Measurements from ENCODE around the gene CCSER2. TPM values are rescaled to one million over a fixed set of nuclear protein-coding genes. Genes with fewer than 3 reads are reported as not detected.
A peak's percentile ranks its signal among the peaks of the same experiment; 100 is the strongest.
"Not testable (repeated sequence)": the region's sequence is repeated elsewhere in the genome, so short reads cannot be mapped to it uniquely, and the experiment has no call there.

Gene CCSER2
- polyA plus RNA-seq, 3 donors from 2014 or later = 81.3 to 118 (median 103) TPM

DNA sequence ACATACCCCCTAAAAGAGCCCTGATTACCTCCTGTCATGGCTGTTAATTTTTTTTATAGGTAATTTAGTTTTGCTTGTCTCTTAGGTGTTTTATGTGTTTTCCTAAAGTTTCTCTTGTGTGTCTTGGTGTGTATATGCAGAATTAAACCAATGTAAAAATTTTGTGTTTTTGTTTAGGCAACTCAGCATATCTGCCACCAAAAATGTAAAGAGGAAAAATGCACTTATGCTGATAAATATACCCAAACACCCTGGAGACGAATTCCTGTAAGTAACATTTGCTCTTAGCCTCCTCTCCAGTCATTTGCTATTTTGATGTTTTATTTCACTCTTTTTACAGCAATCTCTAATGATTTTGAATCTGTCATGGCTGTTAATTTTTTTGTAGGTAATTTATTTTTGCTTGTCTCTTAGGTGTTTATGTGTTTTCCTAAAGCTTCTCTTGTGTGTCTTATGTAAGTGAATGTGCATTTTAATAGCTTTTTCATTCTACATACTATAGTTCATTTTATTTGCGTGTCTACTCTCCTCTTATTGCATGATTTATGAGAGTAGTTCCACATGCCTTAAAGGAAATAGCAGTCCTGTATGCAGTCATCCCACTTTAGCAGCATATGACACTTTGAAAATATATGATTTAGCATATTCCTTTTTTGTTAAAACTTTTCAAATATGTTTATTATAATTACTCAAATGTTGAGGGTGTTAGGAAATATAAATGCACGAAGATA lies 149.2 kb downstream of the CCSER2 start:
- Mint-ChIP-seq H3K27ac (no peak overlapping the region), H3K36me3 (peaks cover 4 to 13% (median 7%) of the 10 kb centered on the region in 3 donors), H3K4me1 (peaks cover 0 to 7% of the 10 kb centered on the region in 2 donors), H3K9me3 (no peaks in the 10 kb centered on the region), H3K27me3 (ENCODE audit: low read depth in 3 of 3) (no peaks in the 10 kb centered on the region), H3K4me3 (no peak overlapping the region)
- DNase-seq = no peak

DNA sequence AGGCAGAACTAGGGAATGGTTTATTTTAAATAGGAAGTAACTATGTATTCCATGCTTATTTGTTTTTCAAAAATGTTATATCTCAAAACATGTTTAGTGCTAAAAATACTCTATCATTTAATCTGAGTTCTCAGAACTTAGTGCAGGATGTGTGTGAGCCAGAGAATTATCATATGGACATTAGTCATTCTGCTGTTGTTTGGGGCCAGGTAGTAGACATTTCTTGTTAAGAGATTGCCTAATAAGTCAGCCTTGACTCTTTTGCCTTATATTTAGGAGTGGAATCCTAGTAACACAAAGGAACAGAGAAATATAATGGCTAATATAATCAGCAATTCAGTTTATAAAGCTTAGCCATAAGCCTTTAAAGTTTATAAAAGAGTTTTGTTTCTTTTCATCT lies 149.8 kb downstream of the CCSER2 start:
- DNase-seq = no peak
- H3K9me3 Mint-ChIP-seq = no peaks in the 10 kb centered on the region
- H3K36me3 Mint-ChIP-seq = peaks cover 4 to 13% (median 7%) of the 10 kb centered on the region in 3 donors
- peaks cover 0 to 7% of the 10 kb centered on the region in 2 donors for H3K4me1 Mint-ChIP-seq
- H3K27ac Mint-ChIP-seq = no peak overlapping the region
- H3K27me3 Mint-ChIP-seq (ENCODE audit: low read depth in 3 of 3) = no peaks in the 10 kb centered on the region
- H3K4me3 Mint-ChIP-seq = no peak overlapping the region

DNA sequence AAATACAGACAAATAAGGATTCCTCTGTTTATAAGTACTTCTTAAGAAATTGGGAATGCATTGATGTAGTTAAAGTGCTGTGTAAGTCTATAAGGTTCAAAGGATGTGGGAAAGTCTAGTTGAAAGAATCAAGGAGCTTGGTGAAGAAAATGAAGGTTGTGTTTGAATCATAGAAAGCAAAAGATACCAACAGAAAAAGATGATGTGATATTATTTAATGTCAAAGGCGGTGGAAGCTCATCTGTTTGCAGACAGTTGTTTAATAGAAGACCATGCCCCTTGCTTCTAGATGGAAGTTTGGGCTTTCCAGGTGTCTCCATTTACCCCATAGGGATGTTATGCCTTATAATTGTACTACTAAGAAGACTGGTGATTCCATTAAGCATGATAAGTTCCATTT lies 150.3 kb downstream of the CCSER2 start:
- H3K4me1 Mint-ChIP-seq = peaks cover 0 to 7% of the 10 kb centered on the region in 2 donors
- peaks cover 4 to 13% (median 7%) of the 10 kb centered on the region in 3 donors for H3K36me3 Mint-ChIP-seq
- no peak overlapping the region for H3K27ac Mint-ChIP-seq
- DNase-seq = no peak
- H3K27me3 Mint-ChIP-seq (ENCODE audit: low read depth in 3 of 3) = no peaks in the 10 kb centered on the region
- H3K9me3 Mint-ChIP-seq = no peaks in the 10 kb centered on the region
- H3K4me3 Mint-ChIP-seq = no peak overlapping the region

DNA sequence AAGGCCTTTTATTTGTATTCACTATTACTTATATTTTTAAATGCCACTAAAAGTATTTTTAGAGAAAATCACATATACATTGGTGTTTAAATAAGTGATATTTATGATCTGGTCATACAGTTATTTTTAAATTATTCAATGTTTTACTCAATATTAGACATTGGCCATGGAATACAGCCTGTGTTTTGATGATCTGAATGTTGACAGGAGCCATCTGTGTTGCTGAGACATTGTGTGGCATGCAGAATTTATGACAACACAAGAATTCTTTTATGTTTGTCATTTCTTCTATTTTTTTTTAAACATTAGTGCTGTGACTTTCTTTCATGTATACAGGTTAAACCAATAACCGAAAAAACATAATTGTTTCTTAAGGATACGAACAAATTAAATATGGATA lies 156.2 kb downstream of the CCSER2 start:
- Mint-ChIP-seq H3K4me1 (peaks cover 24 to 34% of the 10 kb centered on the region in 2 donors), H3K9me3 (no peaks in the 10 kb centered on the region), H3K27ac (no peak overlapping the region), H3K27me3 (ENCODE audit: low read depth in 3 of 3) (peaks cover 0 to 3% (median 2%) of the 10 kb centered on the region in 3 donors), H3K36me3 (peaks cover 6 to 26% (median 14%) of the 10 kb centered on the region in 3 donors), H3K4me3 (no peak overlapping the region)
- no peak for DNase-seq

DNA sequence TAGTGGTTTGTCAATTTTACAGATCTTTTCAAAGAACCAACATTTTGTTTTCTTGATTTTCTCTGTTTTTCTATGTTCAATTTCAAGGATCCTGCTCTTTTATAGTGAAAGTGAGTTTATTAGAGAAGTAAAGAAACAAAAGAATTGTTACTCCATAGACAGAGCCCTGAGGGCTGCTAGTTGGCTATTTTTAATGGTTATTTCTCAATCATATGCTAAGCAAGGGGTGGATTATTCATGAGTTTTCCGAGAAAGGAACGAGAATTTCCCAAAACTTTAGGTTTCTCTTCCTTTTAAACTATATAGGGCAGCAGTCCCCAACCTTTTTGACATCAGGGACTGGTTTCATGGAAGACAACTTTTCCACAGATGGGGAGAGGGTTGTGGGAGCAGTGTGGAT lies 165.0 kb downstream of the CCSER2 start:
- peaks cover 0 to 2% (median 2%) of the 10 kb centered on the region in 3 donors for H3K27me3 Mint-ChIP-seq (ENCODE audit: low read depth in 3 of 3)
- peaks cover 0 to 16% (median 8%) of the 10 kb centered on the region in 3 donors for H3K36me3 Mint-ChIP-seq
- H3K27ac Mint-ChIP-seq = no peak overlapping the region
- H3K9me3 Mint-ChIP-seq = peaks cover 0 to 2% (median 0%) of the 10 kb centered on the region in 6 donors
- DNase-seq = no peak
- H3K4me1 Mint-ChIP-seq = peaks cover 33 to 63% of the 10 kb centered on the region in 2 donors
- H3K4me3 Mint-ChIP-seq = no peak overlapping the region

DNA sequence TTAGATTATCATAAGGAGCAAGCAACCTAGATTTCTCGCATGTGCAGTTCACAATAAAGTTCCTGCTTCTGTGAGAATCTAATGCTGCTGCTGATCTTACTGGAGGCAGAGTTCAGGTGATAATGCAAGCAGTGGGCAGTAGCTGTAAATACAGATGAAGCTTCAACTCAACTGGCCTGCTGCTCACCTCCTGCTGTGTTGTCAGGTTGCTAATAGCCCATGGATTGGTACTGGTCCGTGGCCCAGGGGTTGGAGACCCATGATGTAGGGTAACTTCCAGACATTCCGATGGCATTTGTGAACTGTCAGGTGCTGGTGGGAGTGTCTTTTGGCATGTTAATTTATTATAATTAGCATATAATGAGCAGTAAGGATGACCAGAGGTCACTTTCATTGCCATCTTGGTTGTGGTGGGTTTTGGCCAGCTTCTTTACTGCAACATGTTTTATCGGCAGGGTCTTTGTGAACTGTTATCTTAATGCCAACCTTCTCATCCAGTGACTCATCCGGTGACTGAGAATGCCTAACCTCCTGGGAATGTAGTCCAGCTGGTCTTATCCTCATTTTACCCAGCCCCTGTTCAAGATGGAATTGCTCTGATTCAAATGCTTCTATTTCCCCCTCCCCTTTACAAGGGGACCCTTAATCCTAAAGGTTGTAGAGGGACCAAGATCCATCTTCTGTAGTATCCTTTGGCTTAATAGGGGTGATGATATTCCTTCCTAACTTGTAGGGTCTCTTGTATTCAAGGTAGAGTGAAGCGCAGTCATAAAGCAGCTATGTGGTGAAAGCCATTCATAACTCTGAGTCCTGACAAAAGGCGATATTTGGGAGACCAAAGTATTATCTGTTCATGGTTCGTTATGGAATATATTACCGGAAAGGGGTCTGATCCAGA lies 165.8 kb downstream of the CCSER2 start:
- Mint-ChIP-seq H3K4me3 (no peak overlapping the region), H3K9me3 (peaks cover 0 to 2% (median 0%) of the 10 kb centered on the region in 6 donors), H3K27me3 (ENCODE audit: low read depth in 3 of 3) (peaks cover 0 to 3% (median 0%) of the 10 kb centered on the region in 3 donors), H3K4me1 (peaks cover 25 to 56% of the 10 kb centered on the region in 2 donors), H3K36me3 (peaks cover 0 to 10% (median 6%) of the 10 kb centered on the region in 3 donors), H3K27ac (no peak overlapping the region)
- DNase-seq = no peak

DNA sequence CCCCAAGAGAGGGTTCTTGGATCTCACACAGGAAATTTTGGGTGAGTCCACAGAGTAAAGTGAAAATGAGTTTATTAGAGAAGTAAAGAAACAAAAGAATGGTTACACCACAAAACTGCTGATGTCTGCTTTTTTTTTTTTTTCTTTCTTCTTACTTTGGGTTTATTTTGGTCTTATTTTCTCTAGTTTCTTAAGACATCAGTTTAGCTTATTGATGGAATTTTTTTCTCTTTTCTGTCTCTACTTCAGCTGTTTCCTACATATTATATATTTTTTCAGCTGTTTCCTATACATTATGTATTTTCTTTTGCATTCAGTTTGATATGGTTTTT lies 166.4 kb downstream of the CCSER2 start:
- Mint-ChIP-seq H3K27ac (no peak overlapping the region), H3K4me3 (no peak overlapping the region), H3K27me3 (ENCODE audit: low read depth in 3 of 3) (peaks cover 0 to 6% (median 1%) of the 10 kb centered on the region in 3 donors), H3K9me3 (peaks cover 0 to 2% (median 0%) of the 10 kb centered on the region in 6 donors), H3K4me1 (peaks cover 26 to 57% of the 10 kb centered on the region in 2 donors), H3K36me3 (peaks cover 0 to 10% (median 6%) of the 10 kb centered on the region in 3 donors)
- DNase-seq = no peak

DNA sequence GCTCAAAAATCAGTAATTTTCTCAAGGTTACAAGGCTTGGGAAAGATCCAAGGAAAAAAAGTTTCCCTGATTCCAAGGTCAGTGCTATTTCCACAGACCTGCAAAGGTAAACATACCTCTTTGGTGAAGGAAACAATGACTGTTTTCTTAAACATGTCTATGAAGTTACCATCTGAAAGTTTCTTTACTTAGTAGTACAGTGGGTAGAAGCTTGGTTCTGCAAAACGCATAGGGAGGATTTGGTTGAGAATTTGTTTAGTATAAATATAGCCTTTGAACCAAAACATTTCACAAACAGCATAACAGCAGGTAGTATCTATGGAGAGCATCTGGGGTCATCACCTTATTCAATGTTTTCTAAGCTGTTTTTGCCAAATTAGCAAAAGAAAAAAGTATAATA lies 169.6 kb downstream of the CCSER2 start:
- H3K9me3 Mint-ChIP-seq = no peaks in the 10 kb centered on the region
- no peak overlapping the region for H3K4me3 Mint-ChIP-seq
- no peak overlapping the region for H3K27ac Mint-ChIP-seq
- no peak for DNase-seq
- H3K36me3 Mint-ChIP-seq = no peaks in the 10 kb centered on the region
- peaks cover 0 to 5% (median 3%) of the 10 kb centered on the region in 3 donors for H3K27me3 Mint-ChIP-seq (ENCODE audit: low read depth in 3 of 3)
- peaks cover 28 to 64% of the 10 kb centered on the region in 2 donors for H3K4me1 Mint-ChIP-seq

DNA sequence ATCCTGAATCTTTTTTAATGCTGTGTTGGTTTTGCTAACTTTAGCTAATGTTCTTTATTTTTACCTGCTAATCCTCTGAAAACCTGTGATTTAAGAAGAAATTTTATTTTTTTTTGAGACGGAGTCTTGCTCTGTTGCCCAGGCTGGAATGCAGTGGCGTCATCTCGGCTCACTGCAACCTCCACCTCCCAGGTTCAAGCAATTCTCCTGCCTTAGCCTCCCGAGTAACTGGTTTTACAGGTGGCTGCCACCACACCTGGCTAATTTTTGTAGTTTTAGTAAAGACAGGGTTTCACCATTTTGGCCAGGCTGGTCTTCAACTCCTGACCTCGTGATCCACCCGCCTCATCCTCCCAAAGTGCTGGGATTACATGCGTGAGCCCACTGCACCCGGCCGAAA lies 170.7 kb downstream of the CCSER2 start:
- not testable (repeated sequence) for H3K9me3 Mint-ChIP-seq; H3K27me3 Mint-ChIP-seq (ENCODE audit: low read depth in 3 of 3)

DNA sequence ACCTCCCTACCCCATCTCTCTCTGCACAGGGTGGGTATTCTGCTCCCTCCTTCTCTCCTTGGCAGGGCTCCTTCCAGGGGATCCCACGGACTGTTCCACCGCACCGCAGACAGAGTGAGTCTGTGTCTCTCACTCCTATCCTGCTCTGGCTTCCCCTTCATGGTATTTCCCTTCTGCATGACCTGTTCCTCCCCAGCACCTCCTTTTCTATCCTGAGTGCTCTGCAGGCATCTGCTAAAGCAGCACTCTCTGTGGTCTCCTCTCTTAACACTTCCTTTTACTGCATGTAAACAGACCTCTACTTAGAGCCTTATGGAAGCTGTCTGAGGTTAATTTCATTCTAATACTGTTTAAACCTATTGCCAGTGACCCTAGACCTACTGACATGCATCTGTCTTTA lies 171.5 kb downstream of the CCSER2 start:
- DNase-seq = no peak
- Mint-ChIP-seq H3K36me3 (peaks cover 0 to 3% (median 0%) of the 10 kb centered on the region in 3 donors), H3K27me3 (ENCODE audit: low read depth in 3 of 3) (peaks cover 0 to 5% (median 3%) of the 10 kb centered on the region in 3 donors), H3K27ac (peak overlapping the region in 5 of 6 donors; percentile 0 to 67 (median 12)), H3K4me3 (no peak overlapping the region), H3K9me3 (no peaks in the 10 kb centered on the region), H3K4me1 (peaks cover 17 to 53% of the 10 kb centered on the region in 2 donors)

More for the DNA sequence above, 170.7 kb downstream of the CCSER2 start:
- H3K27ac Mint-ChIP-seq, H3K4me3 Mint-ChIP-seq, H3K36me3 Mint-ChIP-seq, DNase-seq: not testable (repeated sequence)
- peaks cover 23 to 58% of the 10 kb centered on the region in 2 donors for H3K4me1 Mint-ChIP-seq

DNA sequence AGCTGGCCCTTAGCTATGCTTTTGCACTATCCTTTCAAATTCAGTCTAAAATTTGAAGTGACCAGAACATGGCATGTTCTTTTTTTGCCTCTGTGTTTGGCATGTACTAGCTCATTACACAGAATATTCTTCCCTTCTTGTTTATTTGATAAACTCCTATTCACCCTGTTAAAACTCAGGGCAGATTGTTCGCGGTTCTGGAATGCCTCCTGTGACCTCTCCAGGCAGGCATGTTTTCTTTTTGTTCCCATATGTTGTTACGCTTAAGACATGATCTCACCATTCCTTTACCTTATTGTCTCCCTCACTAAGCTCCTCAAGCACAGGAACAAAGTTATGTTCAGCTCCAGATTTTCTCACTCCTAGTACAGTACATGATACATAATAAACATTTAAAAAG lies 181.7 kb downstream of the CCSER2 start:
- no peak overlapping the region for H3K4me3 Mint-ChIP-seq
- H3K27ac Mint-ChIP-seq = peak overlapping the region in 2 of 6 donors; percentile 4
- H3K27me3 Mint-ChIP-seq (ENCODE audit: low read depth in 3 of 3) = peaks cover 0 to 2% (median 0%) of the 10 kb centered on the region in 3 donors
- H3K4me1 Mint-ChIP-seq = peaks cover 0 to 14% of the 10 kb centered on the region in 2 donors
- peaks cover 11 to 16% (median 15%) of the 10 kb centered on the region in 3 donors for H3K36me3 Mint-ChIP-seq
- no peak for DNase-seq
- no peaks in the 10 kb centered on the region for H3K9me3 Mint-ChIP-seq

DNA sequence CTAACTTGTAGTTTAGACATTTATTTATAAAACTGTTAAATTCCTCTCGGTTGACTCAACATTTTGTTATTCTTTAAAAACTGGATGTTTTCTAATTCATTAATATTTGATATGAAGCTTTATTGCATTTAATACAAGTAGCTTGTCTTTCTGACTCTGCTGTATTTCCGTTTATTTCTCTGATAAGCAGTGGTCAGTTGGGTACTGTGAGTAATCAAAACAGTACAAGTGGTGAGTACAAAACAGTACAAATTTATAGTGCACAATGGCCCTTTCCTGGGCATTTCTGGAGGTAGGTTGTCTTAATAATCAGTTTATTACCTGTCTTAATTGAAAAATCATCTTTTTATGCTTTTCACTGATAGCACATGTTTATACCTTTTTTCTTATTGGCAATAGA lies 182.7 kb downstream of the CCSER2 start:
- no peak overlapping the region for H3K4me3 Mint-ChIP-seq
- H3K27me3 Mint-ChIP-seq (ENCODE audit: low read depth in 3 of 3) = peaks cover 0 to 2% (median 0%) of the 10 kb centered on the region in 3 donors
- peaks cover 0 to 14% of the 10 kb centered on the region in 2 donors for H3K4me1 Mint-ChIP-seq
- no peak overlapping the region for H3K27ac Mint-ChIP-seq
- DNase-seq = no peak
- no peaks in the 10 kb centered on the region for H3K9me3 Mint-ChIP-seq
- peaks cover 11 to 18% (median 16%) of the 10 kb centered on the region in 3 donors for H3K36me3 Mint-ChIP-seq

DNA sequence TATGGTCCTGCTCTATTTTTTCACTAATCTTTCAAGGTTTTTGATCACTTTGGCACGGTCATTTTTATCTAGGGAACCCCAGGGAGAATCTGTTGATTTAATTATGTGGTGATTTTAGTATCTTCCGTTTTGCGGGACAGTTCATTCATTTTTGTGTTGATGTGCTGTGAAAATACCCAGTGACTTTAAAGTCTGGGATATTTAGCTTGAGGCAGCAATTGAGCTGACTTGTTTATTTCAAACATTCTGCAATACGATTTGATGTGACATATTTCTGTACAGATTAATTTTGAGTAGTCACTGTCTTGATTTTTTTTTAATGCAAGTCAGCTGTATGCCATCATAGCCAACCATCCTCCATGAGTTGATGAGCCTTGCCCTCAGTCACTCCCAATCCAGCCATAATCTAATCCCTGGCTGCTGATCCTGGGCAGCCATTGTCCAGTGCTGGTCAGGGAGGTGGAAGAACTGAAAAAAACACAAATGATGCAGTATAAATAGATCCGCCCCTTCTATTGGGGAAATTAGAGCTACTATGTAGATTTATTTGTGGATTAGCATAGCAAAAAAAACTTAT lies 183.4 kb downstream of the CCSER2 start:
- H3K27me3 Mint-ChIP-seq (ENCODE audit: low read depth in 3 of 3) = peaks cover 0 to 2% (median 0%) of the 10 kb centered on the region in 3 donors
- DNase-seq = no peak
- H3K4me3 Mint-ChIP-seq = no peak overlapping the region
- peak overlapping the region in 2 of 6 donors; percentile 25 to 76 for H3K27ac Mint-ChIP-seq
- peaks cover 0 to 14% of the 10 kb centered on the region in 2 donors for H3K4me1 Mint-ChIP-seq
- H3K9me3 Mint-ChIP-seq = no peaks in the 10 kb centered on the region
- peaks cover 11 to 23% (median 16%) of the 10 kb centered on the region in 3 donors for H3K36me3 Mint-ChIP-seq
